Sigmoid colon (tissue), 4 donors: ENCODE results near the gene MDH1B.

ENCODE experiments used
- POLR2A ChIP-seq, 2 donors: fragments of 450-650 bp; IDR thresholded peaks; one replicate each; pipeline ENCODE4 v1.6.1; 2016; ENCODE audit warnings: antibody characterized with exemption in 2 of 2, mild to moderate bottlenecking in 2 of 2, moderate library complexity in 2 of 2
- POLR2AphosphoS5 ChIP-seq, 4 donors: sonication (generic); formaldehyde crosslinking; IDR thresholded peaks; one replicate each; pipeline ENCODE4 v1.6.1; 2017; ENCODE audit warnings: antibody characterized with exemption in 4 of 4
- TF ChIP-seq, protein P1 (sequence below), 4 experiments: fragments of 450-650 bp in 3 of 4; fragments of 200-600 bp in 1 of 4; IDR thresholded peaks; one replicate each; pipeline ENCODE4 v1.5.1; 2016 to 2019; ENCODE audit warnings: antibody characterized with exemption in 4 of 4, mild to moderate bottlenecking in 3 of 4, moderate library complexity in 2 of 4

DNA sequence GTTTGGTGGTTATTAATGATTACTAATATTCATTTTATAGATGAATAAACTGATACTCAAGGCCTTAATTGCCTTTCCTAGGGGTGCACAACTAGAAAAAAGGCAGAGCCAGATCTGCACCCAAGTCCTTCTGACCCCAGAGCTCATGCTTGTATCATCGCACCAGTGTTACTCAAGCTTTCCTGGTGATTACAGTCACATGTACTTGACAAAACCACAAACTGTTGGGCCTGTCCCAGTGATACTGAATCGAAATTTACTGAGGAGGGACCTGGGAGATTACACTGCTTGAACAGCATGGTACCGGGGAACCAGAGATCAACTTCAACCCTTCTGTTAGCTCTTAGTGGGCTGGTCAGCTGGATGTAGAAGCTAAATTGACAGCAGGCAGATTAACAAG is 34.0 kb upstream of the MDH1B start:
- TF ChIP-seq, protein P1, sequence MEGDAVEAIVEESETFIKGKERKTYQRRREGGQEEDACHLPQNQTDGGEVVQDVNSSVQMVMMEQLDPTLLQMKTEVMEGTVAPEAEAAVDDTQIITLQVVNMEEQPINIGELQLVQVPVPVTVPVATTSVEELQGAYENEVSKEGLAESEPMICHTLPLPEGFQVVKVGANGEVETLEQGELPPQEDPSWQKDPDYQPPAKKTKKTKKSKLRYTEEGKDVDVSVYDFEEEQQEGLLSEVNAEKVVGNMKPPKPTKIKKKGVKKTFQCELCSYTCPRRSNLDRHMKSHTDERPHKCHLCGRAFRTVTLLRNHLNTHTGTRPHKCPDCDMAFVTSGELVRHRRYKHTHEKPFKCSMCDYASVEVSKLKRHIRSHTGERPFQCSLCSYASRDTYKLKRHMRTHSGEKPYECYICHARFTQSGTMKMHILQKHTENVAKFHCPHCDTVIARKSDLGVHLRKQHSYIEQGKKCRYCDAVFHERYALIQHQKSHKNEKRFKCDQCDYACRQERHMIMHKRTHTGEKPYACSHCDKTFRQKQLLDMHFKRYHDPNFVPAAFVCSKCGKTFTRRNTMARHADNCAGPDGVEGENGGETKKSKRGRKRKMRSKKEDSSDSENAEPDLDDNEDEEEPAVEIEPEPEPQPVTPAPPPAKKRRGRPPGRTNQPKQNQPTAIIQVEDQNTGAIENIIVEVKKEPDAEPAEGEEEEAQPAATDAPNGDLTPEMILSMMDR (IDR thresholded peaks at IDR 0.05), result no peak
- TF ChIP-seq POLR2AphosphoS5 (IDR thresholded peaks at IDR 0.05) (no peak), POLR2A (IDR thresholded peaks at IDR 0.05) (no peak)
